ENCODE results near the gene STK17B. TPM values are rescaled to one million over a fixed set of nuclear protein-coding genes. Genes with fewer than 3 reads are reported as not detected.

Gene STK17B
- polyA plus RNA-seq, 1 donor (not counting 4 experiments of a cell fraction or from before 2014, with no cell fraction given), result 11.0 TPM

- Histone ChIP-seq H3K9ac (ENCODE audit: control insufficient read depth, extremely low read depth, insufficient read depth, low read length) (no peak overlapping the region), H3K27ac (ENCODE audit: control insufficient read depth, insufficient read depth, low read length) (no peak overlapping the region), H3K9me3 (ENCODE audit: control insufficient read depth, low read depth, low read length) (no peaks in the 10 kb centered on the region), H3K4me3 (ENCODE audit: control insufficient read depth in 2 of 3, extremely low read depth in 1 of 3, insufficient read depth in 2 of 3, low read depth in 1 of 3, low read length in 3 of 3) (no peak overlapping the region), H3K4me1 (ENCODE audit: control insufficient read depth, extremely low read depth, insufficient read depth, low read length) (no peaks in the 10 kb centered on the region), H3K27me3 (ENCODE audit: control insufficient read depth, extremely low read depth, insufficient read depth, low read length) (no peaks in the 10 kb centered on the region), H4K20me1 (ENCODE audit: control insufficient read depth, extremely low read depth, insufficient read depth, low read length) (no peaks in the 10 kb centered on the region), H3K4me2 (ENCODE audit: control insufficient read depth, extremely low read depth, insufficient read depth, low read depth, low read length) (no peak overlapping the region), H2AFZ (ENCODE audit: control insufficient read depth, low read length) (no peak overlapping the region), H3K36me3 (ENCODE audit: control insufficient read depth in 2 of 2, extremely low read depth in 1 of 2, insufficient read depth in 2 of 2, low read length in 2 of 2) (peaks cover 8 to 14% of the 10 kb centered on the region in 2 experiments), H3K9me1 (ENCODE audit: control insufficient read depth, extremely low read depth, insufficient read depth, low read length) (no peaks in the 10 kb centered on the region), H3K79me2 (ENCODE audit: control insufficient read depth, insufficient read depth, low read length) (no peaks in the 10 kb centered on the region)
- FAIRE-seq (peak; percentile 13), DNase-seq (ENCODE audit: low read depth, low spot score) (no peak)
- dilution Hi-C loops (cut with MboI; ENCODE audit: extremely low pct_ligation_motif_present, low sequenced_read_pairs), result no loop called here
- TF ChIP-seq EZH2 (IDR thresholded peaks at IDR 0.05; ENCODE audit: low read length), result no peak
- TF ChIP-seq, protein P1, sequence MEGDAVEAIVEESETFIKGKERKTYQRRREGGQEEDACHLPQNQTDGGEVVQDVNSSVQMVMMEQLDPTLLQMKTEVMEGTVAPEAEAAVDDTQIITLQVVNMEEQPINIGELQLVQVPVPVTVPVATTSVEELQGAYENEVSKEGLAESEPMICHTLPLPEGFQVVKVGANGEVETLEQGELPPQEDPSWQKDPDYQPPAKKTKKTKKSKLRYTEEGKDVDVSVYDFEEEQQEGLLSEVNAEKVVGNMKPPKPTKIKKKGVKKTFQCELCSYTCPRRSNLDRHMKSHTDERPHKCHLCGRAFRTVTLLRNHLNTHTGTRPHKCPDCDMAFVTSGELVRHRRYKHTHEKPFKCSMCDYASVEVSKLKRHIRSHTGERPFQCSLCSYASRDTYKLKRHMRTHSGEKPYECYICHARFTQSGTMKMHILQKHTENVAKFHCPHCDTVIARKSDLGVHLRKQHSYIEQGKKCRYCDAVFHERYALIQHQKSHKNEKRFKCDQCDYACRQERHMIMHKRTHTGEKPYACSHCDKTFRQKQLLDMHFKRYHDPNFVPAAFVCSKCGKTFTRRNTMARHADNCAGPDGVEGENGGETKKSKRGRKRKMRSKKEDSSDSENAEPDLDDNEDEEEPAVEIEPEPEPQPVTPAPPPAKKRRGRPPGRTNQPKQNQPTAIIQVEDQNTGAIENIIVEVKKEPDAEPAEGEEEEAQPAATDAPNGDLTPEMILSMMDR (optimal IDR thresholded peaks at IDR 0.05 in 1 of 3, IDR thresholded peaks at IDR 0.05 in 1 of 3, conservative IDR thresholded peaks at IDR 0.05 in 1 of 3; ENCODE audit: extremely low read depth in 1 of 3, insufficient read depth in 2 of 3, low read length in 3 of 3), result no peak
Observed at GRCh38 chr2:196143730-196144131, 27.6 kb downstream of the STK17B start.

GRCh38 chr2:196142825-196143224 lies 28.6 kb downstream of the STK17B start:
- TF ChIP-seq, protein P1 (optimal IDR thresholded peaks at IDR 0.05 in 1 of 3, IDR thresholded peaks at IDR 0.05 in 1 of 3, conservative IDR thresholded peaks at IDR 0.05 in 1 of 3; ENCODE audit: extremely low read depth in 1 of 3, insufficient read depth in 2 of 3, low read length in 3 of 3), result no peak
- no peak for TF ChIP-seq EZH2 (IDR thresholded peaks at IDR 0.05; ENCODE audit: low read length)
- H3K9ac ChIP-seq (ENCODE audit: control insufficient read depth, extremely low read depth, insufficient read depth, low read length), result no peak overlapping the region
- H3K9me3 ChIP-seq (ENCODE audit: control insufficient read depth, low read depth, low read length), result no peaks in the 10 kb centered on the region
- H3K27ac ChIP-seq (ENCODE audit: control insufficient read depth, insufficient read depth, low read length), result no peak overlapping the region
- H3K4me3 ChIP-seq (ENCODE audit: control insufficient read depth in 2 of 3, extremely low read depth in 1 of 3, insufficient read depth in 2 of 3, low read depth in 1 of 3, low read length in 3 of 3), result no peak overlapping the region
- no peak overlapping the region for H2AFZ ChIP-seq (ENCODE audit: control insufficient read depth, low read length)
- H3K79me2 ChIP-seq (ENCODE audit: control insufficient read depth, insufficient read depth, low read length), result no peaks in the 10 kb centered on the region
- dilution Hi-C loops (cut with MboI; ENCODE audit: extremely low pct_ligation_motif_present, low sequenced_read_pairs), result no loop called here
- FAIRE-seq (no peak), DNase-seq (ENCODE audit: low read depth, low spot score) (no peak)
- no peaks in the 10 kb centered on the region for H4K20me1 ChIP-seq (ENCODE audit: control insufficient read depth, extremely low read depth, insufficient read depth, low read length)
- peaks cover 7 to 11% of the 10 kb centered on the region in 2 experiments for H3K36me3 ChIP-seq (ENCODE audit: control insufficient read depth in 2 of 2, extremely low read depth in 1 of 2, insufficient read depth in 2 of 2, low read length in 2 of 2)
- H3K4me1 ChIP-seq (ENCODE audit: control insufficient read depth, extremely low read depth, insufficient read depth, low read length), result no peaks in the 10 kb centered on the region
- H3K9me1 ChIP-seq (ENCODE audit: control insufficient read depth, extremely low read depth, insufficient read depth, low read length), result no peaks in the 10 kb centered on the region
- no peak overlapping the region for H3K4me2 ChIP-seq (ENCODE audit: control insufficient read depth, extremely low read depth, insufficient read depth, low read depth, low read length)
- H3K27me3 ChIP-seq (ENCODE audit: control insufficient read depth, extremely low read depth, insufficient read depth, low read length), result no peaks in the 10 kb centered on the region

Measured in keratinocyte (primary cell).